Ascending aorta (tissue), 2 donors: ENCODE data around the gene ERCC8. TPM values are rescaled to one million over a fixed set of nuclear protein-coding genes. Genes with fewer than 3 reads are reported as not detected.

ENCODE experiments used
- DNase-seq, 2 donors: peaks; one replicate each; pipeline ENCODE4 v3.0.0-alpha.2; 2019; ENCODE audit warnings: low spot score in 2 of 2
- H3K27ac ChIP-seq, 2 donors: fragments of 200-600 bp; sonication (generic); one replicate each; pipeline ENCODE4 v1.5.1; 2016 to 2017; ENCODE audit warnings: mild to moderate bottlenecking in 1 of 2
- H3K27me3 ChIP-seq: fragments of 200-600 bp; sonication (generic); one replicate; pipeline ENCODE4 v1.5.1; 2017
- H3K36me3 ChIP-seq, 2 donors: fragments of 200-600 bp; sonication (generic); one replicate each; pipeline ENCODE4 v1.5.1; 2016
- H3K4me1 ChIP-seq, 2 donors: fragments of 200-600 bp; sonication (generic); one replicate each; pipeline ENCODE4 v1.5.1; 2016 to 2017; ENCODE audit warnings: mild to moderate bottlenecking in 1 of 2
- H3K4me3 ChIP-seq, 2 donors: fragments of 200-600 bp; sonication (generic); one replicate each; pipeline ENCODE4 v1.5.1; 2016 to 2017; ENCODE audit warnings: mild to moderate bottlenecking in 1 of 2
- H3K9me3 ChIP-seq, 2 donors: fragments of 200-600 bp; sonication (generic); one replicate each; pipeline ENCODE4 v1.5.1; 2016
- CTCF ChIP-seq, 3 experiments: fragments of 200-600 bp in 2 of 3; fragments of 450-650 bp in 1 of 3; sonication (generic) in 2 of 3; IDR thresholded peaks; one replicate each; pipeline ENCODE4 v1.5.1; 2016 to 2019; ENCODE audit warnings: antibody characterized with exemption in 3 of 3, mild to moderate bottlenecking in 1 of 3, moderate library complexity in 1 of 3
- intact Hi-C: fragments of 100-400 bp; cut with DNase I; formaldehyde crosslinking; loops from one replicate; pipeline ENCODE4 v1.15.1; 2023
- total RNA-seq: library from RNA; depleted of rRNA; stranded (reverse); fragments of >200 nt; gene quantifications from one replicate; pipeline ENCODE4 v1.1.0, GENCODE V29; 2016

Gene ERCC8
- total RNA-seq, 1 donor from 2014 or later: 2.3 TPM

GRCh38 chr5:60826653-60827052, 118.2 kb downstream of the ERCC8 start:
- no peak for TF ChIP-seq CTCF (IDR thresholded peaks at IDR 0.05)
- no peaks in the 10 kb centered on the region for H3K27me3 ChIP-seq
- H3K9me3 ChIP-seq: no peaks in the 10 kb centered on the region
- no peak for DNase-seq
- no peak overlapping the region for H3K27ac ChIP-seq
- no peaks in the 10 kb centered on the region for H3K4me1 ChIP-seq
- intact Hi-C loops: no loop called here
- no peaks in the 10 kb centered on the region for H3K36me3 ChIP-seq
- no peak overlapping the region for H3K4me3 ChIP-seq

Other genes with a start within 250 kb of the ERCC8 start
- gene DEPDC1B, start 244.9 kb downstream of the ERCC8 start, total RNA-seq: 2.4 TPM
- gene ELOVL7, start 100.8 kb downstream of the ERCC8 start, total RNA-seq: 41.8 TPM
- gene NDUFAF2, start 135 bp upstream of the ERCC8 start, total RNA-seq: 38.3 TPM
- 22.4 TPM for gene SMIM15, start 217.4 kb upstream of the ERCC8 start, total RNA-seq